ENCODE measurements around the gene NCKAP5. TPM values are rescaled to one million over a fixed set of nuclear protein-coding genes. Genes with fewer than 3 reads are reported as not detected.

NCKAP5 gene
- total RNA-seq, 5 donors from 2014 or later (not counting 1 experiment from before 2014, with no cell fraction given), result 0.06 TPM; not detected in 4

DNA sequence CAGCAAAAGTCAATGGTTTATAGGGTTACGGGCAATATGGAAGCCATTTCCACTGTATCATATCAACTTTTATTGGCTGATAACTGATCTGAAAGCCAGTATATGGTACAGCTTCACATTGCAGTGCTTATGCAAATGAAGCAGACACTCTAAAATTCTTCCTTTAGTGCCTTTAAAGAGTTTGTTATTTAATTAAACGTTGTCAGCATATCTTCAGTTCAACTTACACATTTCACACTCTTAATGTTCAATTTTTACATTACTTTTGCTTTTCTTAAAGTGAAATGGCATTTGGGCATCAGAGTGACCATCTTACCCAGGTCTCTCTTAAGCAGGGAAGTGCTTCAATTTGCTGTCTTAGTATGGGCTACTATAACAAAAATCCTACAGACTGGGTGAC, 420.1 kb downstream of the NCKAP5 start:
- Mint-ChIP-seq H3K9me3 (peaks cover 0 to 8% (median 2%) of the 10 kb centered on the region in 3 donors), H3K4me3 (no peak overlapping the region), H3K36me3 (no peaks in the 10 kb centered on the region), H3K4me1 (no peaks in the 10 kb centered on the region), H3K27ac (no peak overlapping the region), H3K27me3 (no peaks in the 10 kb centered on the region)
- POLR2A ChIA-PET, result interaction anchor here in 1 of 2 donors (0.7 kb wide), 1 partner anchor 88 kb away, joined by 3 read pairs; no protein-coding TSS in a partner anchor
- DNase-seq (no peak), ATAC-seq (replicated peaks in 1 of 4) (no peak)
- Histone ChIP-seq H3K4me3 (ENCODE audit: control insufficient read depth in 1 of 2, extremely low read depth in 1 of 2, low read length in 1 of 2) (no peak overlapping the region), H3K9me3 (no peaks in the 10 kb centered on the region), H3K36me3 (ENCODE audit: control insufficient read depth in 2 of 2, extremely low read depth in 1 of 2, insufficient read depth in 1 of 2, low read length in 1 of 2) (no peaks in the 10 kb centered on the region), H3K4me1 (ENCODE audit: control insufficient read depth in 1 of 2, extremely low read depth in 1 of 2, insufficient read depth in 2 of 2, low read length in 2 of 2) (no peaks in the 10 kb centered on the region), H3K27me3 (replicated peaks in 1 of 2; ENCODE audit: control insufficient read depth in 2 of 2, extremely low read depth in 1 of 2, insufficient read depth in 2 of 2, low read length in 1 of 2) (no peaks in the 10 kb centered on the region), H3K27ac (ENCODE audit: low read length) (no peak overlapping the region)
- CTCF ChIA-PET, result no interaction called here
- WGBS (ENCODE audit: insufficient coverage), result no CpG with 5 or more reads among the region's 2 CpGs

DNA sequence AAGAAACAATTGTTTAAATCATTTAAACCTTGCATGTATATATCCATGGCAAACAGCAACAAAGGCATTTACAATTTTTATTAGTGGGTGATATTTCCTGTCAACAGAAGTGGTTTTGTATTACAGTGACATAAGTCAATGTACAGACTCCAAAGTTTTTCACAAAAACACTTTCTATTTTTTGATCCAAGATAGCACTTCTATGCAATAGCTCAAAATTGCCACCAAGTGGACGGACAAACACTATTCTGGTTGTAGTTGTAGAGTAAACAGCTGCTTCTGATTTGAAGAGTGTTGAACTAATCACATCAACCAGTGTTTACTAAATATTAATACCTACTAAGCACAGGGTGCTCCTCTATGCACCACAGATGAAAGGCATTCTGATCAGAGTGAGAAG, 421.4 kb downstream of the NCKAP5 start:
- Histone ChIP-seq H3K4me1 (ENCODE audit: control insufficient read depth in 1 of 2, extremely low read depth in 1 of 2, insufficient read depth in 2 of 2, low read length in 2 of 2) (no peaks in the 10 kb centered on the region), H3K27ac (ENCODE audit: low read length) (no peak overlapping the region), H3K36me3 (ENCODE audit: control insufficient read depth in 2 of 2, extremely low read depth in 1 of 2, insufficient read depth in 1 of 2, low read length in 1 of 2) (no peaks in the 10 kb centered on the region), H3K9me3 (no peaks in the 10 kb centered on the region), H3K4me3 (ENCODE audit: control insufficient read depth in 1 of 2, extremely low read depth in 1 of 2, low read length in 1 of 2) (no peak overlapping the region), H3K27me3 (replicated peaks in 1 of 2; ENCODE audit: control insufficient read depth in 2 of 2, extremely low read depth in 1 of 2, insufficient read depth in 2 of 2, low read length in 1 of 2) (no peaks in the 10 kb centered on the region)
- ChIA-PET POLR2A (no interaction called here), CTCF (no interaction called here)
- peaks cover 0 to 8% (median 2%) of the 10 kb centered on the region in 3 donors for H3K9me3 Mint-ChIP-seq
- H3K4me3 Mint-ChIP-seq, result no peak overlapping the region
- no peak overlapping the region for H3K27ac Mint-ChIP-seq
- ATAC-seq (replicated peaks in 1 of 4) (no peak), DNase-seq (no peak)
- no peaks in the 10 kb centered on the region for H3K36me3 Mint-ChIP-seq
- H3K27me3 Mint-ChIP-seq, result no peaks in the 10 kb centered on the region
- no peaks in the 10 kb centered on the region for H3K4me1 Mint-ChIP-seq
- no CpG with 5 or more reads among the region's 1 CpG for WGBS (ENCODE audit: insufficient coverage)

DNA sequence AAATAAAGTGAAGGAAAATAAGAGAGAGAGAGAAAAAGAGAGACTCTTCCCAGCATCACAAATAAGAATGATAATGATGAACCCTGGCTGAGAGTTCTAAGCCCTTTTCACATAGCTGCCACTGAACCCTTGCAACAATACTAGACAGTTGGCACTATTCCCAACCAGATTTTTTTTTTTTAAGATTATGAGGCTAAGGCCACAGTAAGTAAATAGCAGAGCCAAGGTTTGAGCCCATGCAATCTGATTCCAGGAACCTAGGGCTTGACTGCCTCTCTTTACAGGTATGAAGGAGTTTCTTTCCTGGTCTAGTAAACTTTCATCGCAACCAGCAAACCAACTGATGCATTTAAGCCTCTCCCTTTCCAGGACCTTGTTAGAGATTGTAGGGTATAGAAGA, 424.6 kb downstream of the NCKAP5 start:
- Histone ChIP-seq H3K36me3 (ENCODE audit: control insufficient read depth in 2 of 2, extremely low read depth in 1 of 2, insufficient read depth in 1 of 2, low read length in 1 of 2) (no peaks in the 10 kb centered on the region), H3K27ac (ENCODE audit: low read length) (no peak overlapping the region), H3K4me3 (ENCODE audit: control insufficient read depth in 1 of 2, extremely low read depth in 1 of 2, low read length in 1 of 2) (no peak overlapping the region), H3K27me3 (replicated peaks in 1 of 2; ENCODE audit: control insufficient read depth in 2 of 2, extremely low read depth in 1 of 2, insufficient read depth in 2 of 2, low read length in 1 of 2) (no peaks in the 10 kb centered on the region), H3K4me1 (ENCODE audit: control insufficient read depth in 1 of 2, extremely low read depth in 1 of 2, insufficient read depth in 2 of 2, low read length in 2 of 2) (no peaks in the 10 kb centered on the region), H3K9me3 (no peaks in the 10 kb centered on the region)
- no peaks in the 10 kb centered on the region for H3K27me3 Mint-ChIP-seq
- no peak for ATAC-seq (replicated peaks in 1 of 4)
- ChIA-PET CTCF (no interaction called here), POLR2A (no interaction called here)
- H3K27ac Mint-ChIP-seq, result no peak overlapping the region
- H3K36me3 Mint-ChIP-seq, result no peaks in the 10 kb centered on the region
- no peak for DNase-seq
- peaks cover 0 to 8% (median 4%) of the 10 kb centered on the region in 3 donors for H3K9me3 Mint-ChIP-seq
- H3K4me3 Mint-ChIP-seq, result no peak overlapping the region
- no CpG with 5 or more reads among the region's 1 CpG for WGBS (ENCODE audit: insufficient coverage)
- H3K4me1 Mint-ChIP-seq, result no peaks in the 10 kb centered on the region

DNA sequence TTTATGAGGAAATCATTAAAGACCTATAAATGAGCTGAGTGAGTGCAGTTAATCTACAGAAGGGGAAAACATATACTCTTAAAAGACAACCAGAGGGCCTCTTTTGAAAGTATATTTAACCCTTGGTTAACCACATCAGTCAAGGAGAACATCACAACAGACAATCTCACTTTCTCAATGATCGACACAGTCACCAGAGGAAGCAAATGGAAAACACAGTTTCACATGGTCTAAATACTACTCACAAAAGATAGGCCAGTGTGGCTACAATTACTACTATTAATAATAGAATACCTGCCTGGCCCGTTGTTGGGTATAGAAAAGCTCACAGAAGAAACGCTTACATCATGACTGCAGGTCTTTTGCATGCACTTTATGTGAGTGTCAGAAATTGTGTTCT, 426.2 kb downstream of the NCKAP5 start:
- DNase-seq, result no peak
- H3K4me3 ChIP-seq (ENCODE audit: control insufficient read depth in 1 of 2, extremely low read depth in 1 of 2, low read length in 1 of 2), result no peak overlapping the region
- CTCF ChIA-PET, result no interaction called here
- no peaks in the 10 kb centered on the region for H3K9me3 ChIP-seq
- Mint-ChIP-seq H3K36me3 (no peaks in the 10 kb centered on the region), H3K27me3 (no peaks in the 10 kb centered on the region), H3K9me3 (peaks cover 0 to 9% (median 4%) of the 10 kb centered on the region in 3 donors), H3K27ac (no peak overlapping the region), H3K4me1 (no peaks in the 10 kb centered on the region), H3K4me3 (no peak overlapping the region)
- no peak overlapping the region for H3K27ac ChIP-seq (ENCODE audit: low read length)
- no peaks in the 10 kb centered on the region for H3K27me3 ChIP-seq (replicated peaks in 1 of 2; ENCODE audit: control insufficient read depth in 2 of 2, extremely low read depth in 1 of 2, insufficient read depth in 2 of 2, low read length in 1 of 2)
- ATAC-seq (replicated peaks in 1 of 4), result no peak
- no peaks in the 10 kb centered on the region for H3K4me1 ChIP-seq (ENCODE audit: control insufficient read depth in 1 of 2, extremely low read depth in 1 of 2, insufficient read depth in 2 of 2, low read length in 2 of 2)
- H3K36me3 ChIP-seq (ENCODE audit: control insufficient read depth in 2 of 2, extremely low read depth in 1 of 2, insufficient read depth in 1 of 2, low read length in 1 of 2), result no peaks in the 10 kb centered on the region
- POLR2A ChIA-PET, result no interaction called here
- 40% methylated on average over 1 of the region's 3 CpGs for WGBS (ENCODE audit: insufficient coverage)

DNA sequence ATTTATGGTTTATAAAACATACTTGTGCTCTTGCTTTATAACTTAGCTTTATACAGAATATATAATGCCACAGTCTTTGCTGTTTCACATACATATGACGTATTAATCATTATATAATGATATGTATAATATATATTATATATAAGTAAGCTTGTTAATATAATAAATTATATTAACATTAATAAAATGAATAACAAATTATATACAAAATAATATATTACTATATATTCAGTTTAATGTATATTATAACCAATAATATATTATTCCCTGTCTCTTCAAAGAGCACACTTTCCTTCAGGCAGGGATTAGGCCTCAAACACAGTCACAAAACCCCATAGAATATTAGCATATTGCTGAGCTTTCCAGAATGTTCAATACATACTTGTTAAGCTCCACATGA, 427.6 kb downstream of the NCKAP5 start:
- DNase-seq (no peak), ATAC-seq (replicated peaks in 1 of 4) (no peak)
- Mint-ChIP-seq H3K9me3 (peaks cover 0 to 9% (median 2%) of the 10 kb centered on the region in 3 donors), H3K4me3 (no peak overlapping the region), H3K4me1 (no peaks in the 10 kb centered on the region), H3K27me3 (no peaks in the 10 kb centered on the region), H3K36me3 (no peaks in the 10 kb centered on the region), H3K27ac (no peak overlapping the region)
- no peak overlapping the region for H3K27ac ChIP-seq (ENCODE audit: low read length)
- no peak overlapping the region for H3K4me3 ChIP-seq (ENCODE audit: control insufficient read depth in 1 of 2, extremely low read depth in 1 of 2, low read length in 1 of 2)
- WGBS (ENCODE audit: insufficient coverage), result no CpG with 5 or more reads among the region's 1 CpG
- H3K36me3 ChIP-seq (ENCODE audit: control insufficient read depth in 2 of 2, extremely low read depth in 1 of 2, insufficient read depth in 1 of 2, low read length in 1 of 2), result no peaks in the 10 kb centered on the region
- H3K9me3 ChIP-seq, result no peaks in the 10 kb centered on the region
- no peaks in the 10 kb centered on the region for H3K27me3 ChIP-seq (replicated peaks in 1 of 2; ENCODE audit: control insufficient read depth in 2 of 2, extremely low read depth in 1 of 2, insufficient read depth in 2 of 2, low read length in 1 of 2)
- H3K4me1 ChIP-seq (ENCODE audit: control insufficient read depth in 1 of 2, extremely low read depth in 1 of 2, insufficient read depth in 2 of 2, low read length in 2 of 2), result no peaks in the 10 kb centered on the region
- ChIA-PET POLR2A (no interaction called here), CTCF (interaction anchor here in 1 of 2 donors (0.6 kb wide), 1 partner anchor 9 kb away, joined by 3 read pairs; no protein-coding TSS in a partner anchor)

DNA sequence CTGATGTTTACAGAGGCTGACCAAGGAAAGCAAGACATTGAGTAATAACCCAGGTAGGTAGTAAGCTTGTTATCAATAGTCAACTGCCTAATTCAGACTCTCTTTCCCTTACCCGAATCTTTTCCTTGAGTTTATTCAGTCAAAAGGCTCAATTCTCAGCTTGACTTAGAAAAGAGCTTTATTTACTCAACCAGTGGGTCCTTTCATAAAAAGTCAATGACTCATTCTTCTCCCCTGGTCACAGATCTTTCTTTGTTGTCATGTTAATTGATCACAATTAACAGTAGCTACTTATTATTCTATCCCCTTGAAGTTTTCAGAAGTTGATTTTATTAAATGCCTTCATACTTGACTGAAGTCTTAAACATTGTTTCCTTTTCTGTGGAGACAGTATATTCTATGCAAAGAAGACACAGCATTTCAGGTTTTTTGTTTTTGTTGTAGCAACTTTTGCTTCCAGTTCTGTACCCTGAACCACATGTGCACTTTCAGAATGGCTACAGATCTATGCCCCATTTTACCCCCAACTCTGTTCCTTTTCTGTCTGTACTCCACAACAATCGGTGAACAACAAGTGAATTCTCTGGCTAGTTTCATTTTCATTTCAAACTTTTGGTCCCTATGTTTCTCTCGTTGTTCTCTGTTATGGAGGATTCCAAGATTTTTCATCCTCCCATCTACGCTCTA, 428.3 kb downstream of the NCKAP5 start:
- no peaks in the 10 kb centered on the region for H3K27me3 Mint-ChIP-seq
- DNase-seq, result no peak
- CTCF ChIA-PET, result no interaction called here
- no peaks in the 10 kb centered on the region for H3K36me3 Mint-ChIP-seq
- H3K27ac Mint-ChIP-seq, result no peak overlapping the region
- H3K4me3 ChIP-seq (ENCODE audit: control insufficient read depth in 1 of 2, extremely low read depth in 1 of 2, low read length in 1 of 2), result no peak overlapping the region
- H3K4me3 Mint-ChIP-seq, result no peak overlapping the region
- H3K4me1 Mint-ChIP-seq, result no peaks in the 10 kb centered on the region
- no peaks in the 10 kb centered on the region for H3K9me3 ChIP-seq
- peaks cover 0 to 12% (median 2%) of the 10 kb centered on the region in 3 donors for H3K9me3 Mint-ChIP-seq
- ATAC-seq (replicated peaks in 1 of 4), result no peak
- H3K27me3 ChIP-seq (replicated peaks in 1 of 2; ENCODE audit: control insufficient read depth in 2 of 2, extremely low read depth in 1 of 2, insufficient read depth in 2 of 2, low read length in 1 of 2), result no peaks in the 10 kb centered on the region
- H3K27ac ChIP-seq (ENCODE audit: low read length), result no peak overlapping the region
- POLR2A ChIA-PET, result no interaction called here
- H3K36me3 ChIP-seq (ENCODE audit: control insufficient read depth in 2 of 2, extremely low read depth in 1 of 2, insufficient read depth in 1 of 2, low read length in 1 of 2), result no peaks in the 10 kb centered on the region
- no CpG with 5 or more reads among the region's 4 CpGs for WGBS (ENCODE audit: insufficient coverage)
- H3K4me1 ChIP-seq (ENCODE audit: control insufficient read depth in 1 of 2, extremely low read depth in 1 of 2, insufficient read depth in 2 of 2, low read length in 2 of 2), result no peaks in the 10 kb centered on the region

DNA sequence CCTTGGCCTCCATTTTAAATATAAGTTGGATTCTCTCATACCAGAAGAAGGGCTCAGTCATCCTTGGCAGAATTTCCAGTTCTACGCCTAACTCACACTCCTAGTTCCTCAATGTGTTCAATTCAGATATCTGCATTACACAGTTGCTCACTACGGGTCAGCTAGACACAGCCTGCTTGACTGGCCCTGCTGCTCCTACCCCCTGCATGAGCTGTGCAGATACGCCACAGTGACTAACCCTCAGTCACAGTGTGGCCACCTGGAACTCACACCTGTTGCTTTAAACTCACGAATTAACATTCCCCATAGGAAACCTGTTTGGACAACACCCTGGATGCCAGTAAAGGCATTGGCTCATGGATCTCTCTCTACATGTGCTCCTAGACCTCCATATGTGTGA, 429.6 kb downstream of the NCKAP5 start:
- CTCF ChIA-PET, result no interaction called here
- WGBS (ENCODE audit: insufficient coverage), result 79% methylated on average over 3 of the region's 4 CpGs
- H3K36me3 Mint-ChIP-seq, result no peaks in the 10 kb centered on the region
- Histone ChIP-seq H3K36me3 (ENCODE audit: control insufficient read depth in 2 of 2, extremely low read depth in 1 of 2, insufficient read depth in 1 of 2, low read length in 1 of 2) (no peaks in the 10 kb centered on the region), H3K9me3 (no peaks in the 10 kb centered on the region), H3K27ac (ENCODE audit: low read length) (no peak overlapping the region), H3K27me3 (replicated peaks in 1 of 2; ENCODE audit: control insufficient read depth in 2 of 2, extremely low read depth in 1 of 2, insufficient read depth in 2 of 2, low read length in 1 of 2) (no peaks in the 10 kb centered on the region), H3K4me1 (ENCODE audit: control insufficient read depth in 1 of 2, extremely low read depth in 1 of 2, insufficient read depth in 2 of 2, low read length in 2 of 2) (no peaks in the 10 kb centered on the region), H3K4me3 (ENCODE audit: control insufficient read depth in 1 of 2, extremely low read depth in 1 of 2, low read length in 1 of 2) (no peak overlapping the region)
- ATAC-seq (replicated peaks in 1 of 4) (no peak), DNase-seq (no peak)
- no peak overlapping the region for H3K4me3 Mint-ChIP-seq
- peaks cover 0 to 14% (median 4%) of the 10 kb centered on the region in 3 donors for H3K9me3 Mint-ChIP-seq
- no peak overlapping the region for H3K27ac Mint-ChIP-seq
- H3K4me1 Mint-ChIP-seq, result no peaks in the 10 kb centered on the region
- H3K27me3 Mint-ChIP-seq, result no peaks in the 10 kb centered on the region
- POLR2A ChIA-PET, result no interaction called here

Measured in T-cell (primary cell).